Upper lobe of left lung (tissue), 6 donors: ENCODE measurements around the gene NDFIP2. TPM values are rescaled to one million over a fixed set of nuclear protein-coding genes. Genes with fewer than 3 reads are reported as not detected.
"Not testable (repeated sequence)": the region's sequence is repeated elsewhere in the genome, so short reads cannot be mapped to it uniquely, and the experiment has no call there.

Experiments used
- ATAC-seq, 2 donors: fragments of 200-7000 bp; cut with Tn5 transposase; one replicate each; pipeline ENCODE4 v1.9.1; 2022; ENCODE audit warnings: mild to moderate bottlenecking in 2 of 2, moderate library complexity in 2 of 2; ENCODE audit not compliant: low FRiP score in 2 of 2
- DNase-seq, 2 donors: peaks; one replicate each; pipeline ENCODE4 v3.0.0-alpha.2; 2019 to 2020
- H3K27ac ChIP-seq, 4 donors: fragments of 200-600 bp; sonication (generic); one replicate each; pipeline ENCODE4 v1.5.1; 2016 to 2019
- H3K27me3 ChIP-seq, 4 donors: fragments of 200-600 bp; sonication (generic); one replicate each; pipeline ENCODE4 v1.5.1; 2017 to 2019
- H3K36me3 ChIP-seq, 4 donors: fragments of 200-600 bp; sonication (generic); one replicate each; pipeline ENCODE4 v1.5.1; 2016 to 2019
- H3K4me1 ChIP-seq, 4 donors: fragments of 200-600 bp; sonication (generic); one replicate each; pipeline ENCODE4 v1.5.1; 2018 to 2019
- H3K4me3 ChIP-seq, 4 donors: fragments of 200-600 bp; sonication (generic); one replicate each; pipeline ENCODE4 v1.5.1; 2017 to 2019; ENCODE audit warnings: mild to moderate bottlenecking in 2 of 4, moderate library complexity in 1 of 4
- H3K9me3 ChIP-seq, 4 donors: fragments of 200-600 bp; sonication (generic); one replicate each; pipeline ENCODE4 v1.5.1; 2018 to 2019
- CTCF ChIP-seq, 6 experiments: fragments of 450-650 bp in 4 of 6; fragments of 200-600 bp in 2 of 6; sonication (generic) in 2 of 6; IDR thresholded peaks; one replicate each; pipeline ENCODE4 v1.5.1; 2016 to 2019; ENCODE audit warnings: antibody characterized with exemption in 6 of 6
- EP300 ChIP-seq, 4 donors: sonication (generic); formaldehyde crosslinking; IDR thresholded peaks; one replicate each; pipeline ENCODE4 v1.5.1; 2017; ENCODE audit warnings: antibody characterized with exemption in 4 of 4, control low read depth in 2 of 4
- POLR2A ChIP-seq, 4 donors: fragments of 450-650 bp; IDR thresholded peaks; one replicate each; pipeline ENCODE4 v1.5.1; 2016 to 2017; ENCODE audit warnings: antibody characterized with exemption in 4 of 4, mild to moderate bottlenecking in 2 of 4
- POLR2AphosphoS5 ChIP-seq, 2 donors: sonication (generic); formaldehyde crosslinking; IDR thresholded peaks; one replicate each; pipeline ENCODE4 v1.5.1; 2017; ENCODE audit warnings: antibody characterized with exemption in 2 of 2
- WGBS, 2 donors: methylation state at CpG; one replicate each; pipeline ENCODE4 v1.1.5; 2017 to 2018; 5-methylcytosine and 5-hydroxymethylcytosine counted together
- total RNA-seq, 6 donors: library from RNA; depleted of rRNA in 4 of 6; stranded (reverse); fragments of >200 nt in 4 of 6; gene quantifications; one replicate each; pipeline versions ENCODE4 v1.1.0 to v1.2.1, GENCODE V29; 2016 to 2021
- donor health status: DM: no; HTN: no; CAD: no; lungs with moderate emphysema.
- donor health status: DM: no; HTN: yes; CAD: no; lungs with severe emphysema.

The NDFIP2 gene
- total RNA-seq, 6 donors from 2014 or later, result 8.4 to 37.2 (median 26.2) TPM

DNA sequence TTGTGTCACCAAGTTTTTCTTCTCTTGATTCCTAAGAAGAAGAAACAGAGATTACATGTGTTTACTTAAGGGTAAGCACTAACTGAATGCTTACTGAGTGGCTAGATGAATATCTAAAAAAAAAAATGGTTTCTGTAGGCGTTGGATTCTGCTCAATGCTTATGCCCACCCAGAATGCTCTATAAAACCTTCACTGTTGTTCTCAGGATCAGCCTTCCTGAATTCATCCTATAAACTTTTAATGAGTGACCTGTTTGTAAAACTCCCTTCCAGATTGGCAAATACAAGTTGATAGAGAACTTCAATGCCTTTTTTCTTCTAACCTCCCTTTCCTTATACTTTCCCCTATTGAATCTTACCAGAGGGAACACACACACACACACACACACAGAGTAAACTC lies 90.2 kb downstream of the NDFIP2 start:
- ATAC-seq (no peak), DNase-seq (no peak)
- no peak overlapping the region for H3K27ac ChIP-seq
- no peaks in the 10 kb centered on the region for H3K4me1 ChIP-seq
- no peaks in the 10 kb centered on the region for H3K36me3 ChIP-seq
- WGBS, 2 donors, result 29 to 62% methylated on average over 1 of the region's 1 CpG
- H3K4me3 ChIP-seq, result no peak overlapping the region
- no peak for TF ChIP-seq EP300 (IDR thresholded peaks at IDR 0.05)
- no peak for TF ChIP-seq POLR2AphosphoS5 (IDR thresholded peaks at IDR 0.05)
- no peaks in the 10 kb centered on the region for H3K27me3 ChIP-seq
- peaks cover 0 to under 1% (median 0%) of the 10 kb centered on the region in 4 donors for H3K9me3 ChIP-seq

GRCh38 chr13:79573892-79574291 lies 92.9 kb downstream of the NDFIP2 start:
- not testable (repeated sequence) for H3K27me3 ChIP-seq, H3K36me3 ChIP-seq, DNase-seq, H3K4me1 ChIP-seq, H3K4me3 ChIP-seq, ATAC-seq, H3K27ac ChIP-seq, H3K9me3 ChIP-seq

DNA sequence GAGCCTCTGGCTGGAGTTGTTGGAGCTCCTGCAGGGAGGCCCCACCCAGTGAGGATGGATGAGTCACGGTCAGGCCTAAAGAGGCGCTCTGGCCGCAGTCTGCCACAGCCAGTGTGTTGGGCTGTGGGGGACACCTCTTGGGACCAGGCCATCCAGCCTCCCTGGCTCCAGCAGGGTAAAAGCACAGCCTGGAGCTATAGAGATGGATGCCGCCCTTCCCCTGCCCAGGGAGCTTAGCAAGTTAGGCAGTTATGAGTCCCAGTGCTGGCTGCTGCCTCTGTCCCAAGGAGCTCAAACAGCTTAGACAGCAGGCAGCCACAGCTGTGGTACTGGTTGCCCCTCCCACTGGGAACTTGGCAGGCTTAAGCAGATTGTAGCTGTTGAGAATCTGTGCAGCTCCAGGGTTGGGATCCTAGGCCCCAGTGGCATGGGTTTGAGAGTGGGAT lies 100.9 kb downstream of the NDFIP2 start:
- Histone ChIP-seq H3K36me3 (no peaks in the 10 kb centered on the region), H3K4me1 (no peaks in the 10 kb centered on the region), H3K9me3 (peaks cover 0 to 17% (median 9%) of the 10 kb centered on the region in 4 donors), H3K27me3 (no peaks in the 10 kb centered on the region), H3K4me3 (no peak overlapping the region), H3K27ac (no peak overlapping the region)
- DNase-seq (no peak), ATAC-seq (no peak)
- TF ChIP-seq POLR2AphosphoS5 (IDR thresholded peaks at IDR 0.05) (no peak), CTCF (IDR thresholded peaks at IDR 0.05) (no peak), EP300 (IDR thresholded peaks at IDR 0.05) (no peak), POLR2A (IDR thresholded peaks at IDR 0.05) (no peak)
- WGBS, 2 donors, result 90% methylated on average over 4 of the region's 4 CpGs; no CpG with 5 or more reads in 1 of the 2 donors

GRCh38 chr13:79582896-79583295 lies 101.9 kb downstream of the NDFIP2 start:
- TF ChIP-seq POLR2AphosphoS5 (IDR thresholded peaks at IDR 0.05) (no peak), CTCF (IDR thresholded peaks at IDR 0.05) (no peak), EP300 (IDR thresholded peaks at IDR 0.05) (no peak), POLR2A (IDR thresholded peaks at IDR 0.05) (no peak)
- ATAC-seq (no peak), DNase-seq (no peak)
- Histone ChIP-seq H3K27ac (no peak overlapping the region), H3K27me3 (no peaks in the 10 kb centered on the region), H3K36me3 (no peaks in the 10 kb centered on the region), H3K9me3 (peaks cover 0 to 11% (median 7%) of the 10 kb centered on the region in 4 donors), H3K4me1 (no peaks in the 10 kb centered on the region), H3K4me3 (no peak overlapping the region)
- WGBS, 2 donors, result 81 to 88% methylated on average over 1 of the region's 1 CpG

DNA sequence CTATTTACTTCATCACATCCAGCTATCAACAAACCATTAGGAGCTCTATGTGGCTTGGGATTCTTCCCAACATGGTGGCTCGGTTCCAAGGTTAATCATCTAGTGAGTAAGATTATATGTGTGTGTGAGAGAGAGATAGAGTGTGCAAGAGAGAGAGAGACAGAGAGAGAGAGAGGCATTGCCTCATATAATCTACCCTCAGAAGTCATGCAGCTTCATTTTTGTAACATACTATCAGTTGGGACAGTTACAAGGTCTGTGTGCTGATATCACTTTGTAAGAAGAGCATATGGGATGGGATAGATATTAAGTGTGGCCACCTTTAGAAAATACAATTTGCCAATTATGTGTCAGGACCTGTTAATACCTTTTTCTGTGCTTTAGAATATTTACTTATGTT lies 104.1 kb downstream of the NDFIP2 start:
- Histone ChIP-seq H3K4me1 (no peaks in the 10 kb centered on the region), H3K36me3 (no peaks in the 10 kb centered on the region), H3K9me3 (peaks cover 0 to 11% (median 5%) of the 10 kb centered on the region in 4 donors), H3K27me3 (no peaks in the 10 kb centered on the region), H3K27ac (no peak overlapping the region), H3K4me3 (no peak overlapping the region)
- WGBS, 2 donors, result 88 to 89% methylated on average over 1 of the region's 1 CpG
- DNase-seq (no peak), ATAC-seq (no peak)
- TF ChIP-seq EP300 (IDR thresholded peaks at IDR 0.05), result no peak
- no peak for TF ChIP-seq CTCF (IDR thresholded peaks at IDR 0.05)
- no peak for TF ChIP-seq POLR2AphosphoS5 (IDR thresholded peaks at IDR 0.05)
- TF ChIP-seq POLR2A (IDR thresholded peaks at IDR 0.05), result no peak

- Histone ChIP-seq H3K9me3 (peaks cover 0 to 7% (median 2%) of the 10 kb centered on the region in 4 donors), H3K27ac (no peak overlapping the region), H3K27me3 (no peaks in the 10 kb centered on the region), H3K36me3 (no peaks in the 10 kb centered on the region), H3K4me3 (no peak overlapping the region), H3K4me1 (no peaks in the 10 kb centered on the region)
- ATAC-seq (peak in 1 of 2 donors; percentile 49), DNase-seq (no peak)
- 63 to 64% methylated on average over 7 of the region's 7 CpGs for WGBS, 2 donors
- TF ChIP-seq CTCF (IDR thresholded peaks at IDR 0.05) (no peak), POLR2AphosphoS5 (IDR thresholded peaks at IDR 0.05) (no peak), POLR2A (IDR thresholded peaks at IDR 0.05) (no peak), EP300 (IDR thresholded peaks at IDR 0.05) (no peak)
Measured at GRCh38 chr13:79589603-79590393, 108.8 kb downstream of the NDFIP2 start.
